Retina (tissue), 1 donor: Measurements from ENCODE around the gene KRTDAP.
A peak's percentile ranks its signal among the peaks of the same experiment; 100 is the strongest.

Experiments
- DNase-seq: peaks from one replicate; pipeline ENCODE4 v3.0.0-alpha.2; 2016

Gene KRTDAP

DNA sequence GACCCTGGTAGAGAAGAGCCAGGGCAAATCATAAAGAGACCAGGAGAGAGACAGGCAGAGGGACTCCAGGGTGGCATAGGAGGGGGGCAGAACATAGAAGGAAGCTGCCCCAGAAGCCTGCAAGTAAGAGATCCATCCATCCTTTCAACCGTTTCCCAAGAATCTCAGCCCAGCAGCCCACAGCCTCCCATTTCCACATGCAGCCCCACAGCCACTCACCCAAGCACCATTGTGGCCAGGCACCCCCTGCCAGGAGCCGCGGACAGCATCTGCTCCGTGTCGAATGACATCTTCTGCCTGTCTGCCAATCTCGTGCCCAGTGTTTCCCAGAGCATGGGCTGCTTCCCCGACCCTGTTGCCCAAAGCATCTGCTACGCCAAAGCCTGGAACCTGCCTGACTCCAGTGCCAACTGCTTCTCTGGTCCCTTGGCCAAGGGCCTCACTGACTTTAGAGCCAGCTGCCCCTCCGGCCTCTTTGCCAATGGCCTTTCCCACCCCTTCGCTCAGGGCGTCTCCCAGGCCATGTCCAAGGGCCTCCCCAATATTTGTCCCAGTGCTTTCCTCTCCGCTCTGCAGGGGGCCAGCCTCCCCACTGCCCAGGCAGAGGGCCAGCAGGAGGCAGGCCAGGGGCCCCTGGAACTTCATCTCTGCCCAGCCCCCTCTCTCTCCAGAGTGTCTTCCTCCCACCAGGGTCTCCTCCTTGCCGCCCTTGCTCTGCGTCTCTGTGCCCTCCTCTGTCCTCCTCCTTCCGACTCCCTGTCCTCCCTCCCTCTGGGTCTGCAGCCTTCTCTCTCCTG, 22.8 kb upstream of the KRTDAP start:
- no peak for DNase-seq

DNA sequence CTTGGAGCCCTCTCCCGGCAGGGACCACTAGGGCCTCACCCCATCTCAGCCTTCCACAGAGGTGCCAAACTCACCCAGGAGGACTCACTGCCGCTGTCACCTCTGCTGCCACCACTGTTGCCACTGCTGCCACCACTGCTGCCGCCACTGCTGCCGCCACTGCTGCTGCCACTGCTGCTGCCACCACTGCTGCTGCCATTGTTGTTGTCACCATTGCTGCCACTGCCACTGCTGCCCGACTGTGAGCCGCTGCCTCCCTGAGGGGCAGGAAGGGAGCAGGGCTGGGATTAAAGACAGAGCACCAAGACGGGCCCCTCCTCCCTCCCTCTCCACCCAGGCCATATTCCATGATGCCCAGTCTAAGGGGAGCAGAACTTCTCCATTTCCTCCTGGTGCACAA, 21.1 kb upstream of the KRTDAP start:
- no peak for DNase-seq

DNA sequence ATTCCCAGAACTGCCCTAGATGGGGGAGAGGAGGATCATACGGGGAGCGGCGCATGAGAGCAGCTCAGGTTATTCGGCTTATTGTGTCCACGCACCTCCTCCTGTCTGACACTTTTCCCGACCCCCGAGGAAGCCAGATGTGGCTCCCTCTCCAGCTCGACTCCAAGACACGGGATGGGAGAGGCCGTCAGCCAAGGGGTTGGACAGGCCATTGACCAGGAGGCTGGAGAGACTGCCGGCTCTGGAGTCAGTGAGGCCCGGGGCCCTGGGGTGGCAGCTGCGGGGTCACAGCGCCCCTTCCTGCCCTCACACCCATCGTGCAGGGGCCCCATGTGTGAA, 20.3 kb upstream of the KRTDAP start:
- no peak for DNase-seq

DNA sequence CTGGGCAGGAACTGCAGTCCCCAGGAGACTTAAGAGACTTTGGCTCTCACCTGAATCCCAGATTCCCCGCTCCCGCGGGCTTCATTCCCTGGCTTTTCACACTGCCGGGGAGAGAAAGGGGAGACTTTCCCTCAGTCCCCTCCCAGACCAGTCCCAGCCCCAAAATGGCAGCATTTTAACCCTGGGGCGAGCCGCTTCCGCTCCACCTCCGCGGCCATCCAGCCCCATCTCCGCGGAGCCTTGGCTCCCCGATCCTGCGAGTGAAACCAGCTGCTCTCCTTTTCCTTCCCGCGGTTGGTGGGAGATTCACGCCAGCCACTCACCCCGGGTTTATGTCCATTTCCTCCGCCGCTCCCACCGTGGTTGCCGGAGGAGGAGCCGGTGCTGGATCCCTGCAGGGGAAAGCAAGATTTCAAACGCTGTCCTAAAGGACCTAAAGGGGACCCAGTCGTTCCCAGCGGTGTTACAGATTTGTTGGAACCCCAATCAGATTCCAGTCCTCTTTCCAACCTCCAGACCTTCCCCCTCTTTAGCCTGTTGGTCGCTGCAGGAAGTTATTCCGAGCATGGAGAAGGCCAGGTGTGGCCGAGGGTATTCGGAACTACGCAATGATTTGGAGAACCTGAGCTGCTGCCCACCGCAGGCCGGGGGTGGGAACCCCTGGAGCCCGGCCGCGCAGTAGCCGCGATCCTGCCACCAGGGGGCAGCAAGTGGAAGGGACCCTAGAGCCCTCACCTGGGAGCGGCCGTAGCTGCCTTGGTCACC, 19.8 kb upstream of the KRTDAP start:
- DNase-seq: peak; percentile 83

DNA sequence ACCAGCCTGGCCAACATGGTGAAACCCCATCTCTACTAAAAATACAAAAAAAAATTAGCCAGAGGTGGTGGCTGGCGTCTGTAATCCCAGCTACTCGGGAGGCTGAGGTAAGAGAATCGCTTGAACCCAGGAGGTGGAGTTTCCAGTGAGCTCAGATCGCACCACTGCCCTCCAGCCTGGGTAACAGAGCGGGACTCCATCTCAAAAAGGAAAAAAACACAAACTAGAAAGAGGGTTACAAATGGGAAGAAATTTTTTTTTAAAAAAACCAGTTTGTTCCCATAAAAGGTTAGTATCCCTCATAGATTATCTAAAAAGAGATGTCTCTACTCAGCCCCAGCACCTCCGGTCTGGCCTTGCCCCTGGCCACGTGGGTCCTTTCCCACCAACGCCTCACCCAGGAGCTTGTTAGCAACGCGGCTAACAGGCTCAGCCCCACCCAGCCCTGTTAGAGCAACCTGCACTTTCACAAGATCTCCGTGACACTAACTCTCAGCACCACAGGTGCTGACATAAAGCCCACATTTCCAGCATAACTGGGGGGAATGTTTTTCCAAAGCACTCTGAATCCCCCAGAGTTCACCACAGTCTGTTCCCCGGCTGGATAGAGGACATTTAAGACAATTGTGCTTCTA, 18.9 kb upstream of the KRTDAP start:
- no peak for DNase-seq

DNA sequence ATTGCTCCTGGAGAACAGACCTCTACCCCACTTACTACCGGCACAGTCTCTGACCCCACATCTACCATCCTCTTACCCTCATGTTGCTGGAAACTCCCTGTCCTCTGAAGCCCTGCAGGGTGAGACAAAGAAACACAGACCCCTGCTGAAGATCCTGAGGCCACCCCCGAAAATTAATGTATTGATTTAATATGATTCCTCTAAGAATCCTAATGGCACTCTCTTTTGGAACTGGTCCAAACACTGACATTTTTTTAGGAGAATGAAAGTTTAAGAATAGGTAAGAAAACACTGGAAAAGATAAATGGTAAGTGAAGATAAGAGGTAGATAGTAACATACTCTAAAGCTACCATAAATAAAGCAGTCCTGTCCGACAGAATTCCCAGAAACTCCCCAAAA, 17.9 kb upstream of the KRTDAP start:
- DNase-seq: no peak

DNA sequence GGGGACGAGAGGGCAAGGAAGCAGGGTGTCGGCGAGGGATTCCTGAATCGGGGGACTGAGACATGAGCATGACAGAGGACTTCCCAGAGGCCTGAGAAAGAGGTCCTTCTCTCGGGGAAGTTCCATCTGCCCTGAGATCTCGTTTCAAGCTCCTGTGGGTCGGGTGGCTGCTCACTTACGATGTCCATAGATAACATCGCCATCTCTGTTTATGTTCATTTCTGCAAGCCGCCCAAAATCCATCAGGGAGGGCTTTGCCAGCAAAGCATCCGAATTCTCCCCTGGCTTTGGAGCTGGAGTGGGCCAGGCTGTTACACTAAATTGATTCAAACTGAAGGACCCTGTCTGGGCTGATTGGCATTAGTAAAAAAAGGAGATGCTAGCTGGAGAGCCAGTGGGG, 17.3 kb upstream of the KRTDAP start:
- DNase-seq: no peak

DNA sequence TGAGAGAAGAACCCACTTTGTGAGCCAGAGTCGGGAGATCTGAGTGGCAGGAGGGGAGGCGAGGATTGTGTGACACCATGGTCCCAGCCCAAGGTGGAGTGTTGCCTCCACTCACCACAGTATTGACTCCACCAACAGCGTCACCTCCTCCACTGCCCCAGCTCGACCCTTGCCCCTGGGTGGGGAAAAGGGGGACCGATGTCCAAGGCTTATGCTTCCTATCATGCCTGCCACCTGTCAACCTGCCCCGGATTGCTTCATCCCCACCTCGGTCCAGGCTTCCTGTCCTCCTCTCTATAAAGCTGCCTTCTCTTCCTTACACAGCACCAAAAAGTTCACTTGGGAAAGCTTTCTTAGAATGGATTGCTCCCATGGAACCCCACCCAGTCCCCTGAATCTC, 15.7 kb upstream of the KRTDAP start:
- no peak for DNase-seq

DNA sequence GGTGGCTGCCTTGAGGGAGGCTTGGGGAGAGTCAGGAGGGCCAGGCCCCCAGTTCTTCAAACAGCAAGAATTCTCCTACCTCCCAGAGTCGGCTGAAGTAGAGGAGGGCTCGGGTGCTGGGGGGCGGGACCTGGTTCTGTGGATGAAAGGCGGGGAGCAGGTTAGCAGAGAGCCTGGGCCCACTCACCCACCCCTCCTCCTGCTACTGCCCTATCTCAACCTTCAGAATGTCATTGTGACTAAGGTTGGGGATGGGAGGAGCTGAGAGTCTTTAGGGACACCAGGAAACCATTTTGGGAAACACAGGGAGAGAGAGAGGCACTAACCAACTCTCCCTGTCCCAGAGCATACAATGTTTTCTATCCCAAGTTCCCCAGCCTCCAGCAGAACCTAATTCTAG, 12.5 kb upstream of the KRTDAP start:
- no peak for DNase-seq

DNA sequence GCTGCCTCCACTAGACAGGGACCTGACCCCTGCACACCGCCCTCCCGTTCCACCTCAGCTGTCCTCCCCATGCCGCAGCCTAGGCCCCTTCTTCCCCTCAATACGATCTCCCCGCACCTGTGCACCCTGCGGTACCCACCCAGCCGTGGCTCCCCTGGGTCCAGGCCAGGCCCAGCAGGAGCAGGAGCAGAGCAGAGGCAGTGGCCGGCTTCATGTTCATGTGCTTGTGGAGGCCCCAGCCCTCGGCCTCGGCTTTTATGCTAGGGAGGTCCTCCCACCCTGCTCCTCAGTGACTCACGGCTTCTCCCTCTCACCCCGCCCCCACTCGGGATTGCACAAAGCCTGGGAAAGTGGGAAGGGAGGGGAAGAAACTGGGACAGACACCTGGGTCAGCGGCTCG, 11.4 kb upstream of the KRTDAP start:
- no peak for DNase-seq

DNA sequence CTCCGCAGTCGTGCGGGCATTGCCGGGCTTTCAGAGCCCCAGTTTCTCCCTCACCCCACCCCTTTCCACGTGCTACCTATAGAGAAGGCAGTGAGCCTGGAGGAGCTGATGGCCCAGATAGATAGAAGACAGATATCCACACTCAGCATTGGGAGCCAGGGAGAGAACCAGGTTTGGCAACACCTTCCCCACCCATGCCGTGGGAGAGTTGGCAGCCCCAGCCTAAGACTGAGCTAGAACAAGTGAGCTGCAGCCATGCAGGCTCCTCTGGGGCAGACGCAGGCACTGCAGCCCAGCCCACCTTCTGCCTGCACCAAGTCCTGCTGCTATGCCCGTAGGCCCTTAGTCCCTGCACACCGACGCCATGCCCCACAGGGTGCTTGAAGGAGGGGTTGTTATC, 10.3 kb upstream of the KRTDAP start:
- no peak for DNase-seq

DNA sequence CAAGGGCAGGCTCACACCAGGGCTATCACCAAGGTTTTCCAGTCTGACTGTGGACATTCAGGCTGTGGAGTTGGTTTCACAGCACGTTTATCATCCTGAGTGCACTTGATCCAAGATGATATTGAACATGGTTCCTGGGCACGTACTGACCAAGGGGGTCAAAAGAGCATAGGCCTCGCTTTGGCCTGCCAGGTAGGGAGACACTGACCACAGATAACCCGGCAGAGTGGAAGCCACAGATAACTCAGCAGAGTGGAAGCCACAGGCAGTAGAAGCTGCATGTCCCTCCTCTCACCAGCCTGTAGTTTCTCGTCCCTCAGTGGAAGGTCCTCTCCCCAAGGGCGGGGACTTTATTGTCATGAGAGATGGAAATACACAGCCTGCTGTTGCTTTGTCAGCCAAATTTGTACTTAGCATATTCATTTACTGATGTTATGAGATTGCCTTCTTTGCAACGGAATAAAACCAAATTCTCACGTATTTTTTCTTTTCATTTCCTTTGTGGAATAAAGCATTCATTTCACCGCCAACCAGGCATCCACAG, 8.8 kb upstream of the KRTDAP start:
- no peak for DNase-seq

DNA sequence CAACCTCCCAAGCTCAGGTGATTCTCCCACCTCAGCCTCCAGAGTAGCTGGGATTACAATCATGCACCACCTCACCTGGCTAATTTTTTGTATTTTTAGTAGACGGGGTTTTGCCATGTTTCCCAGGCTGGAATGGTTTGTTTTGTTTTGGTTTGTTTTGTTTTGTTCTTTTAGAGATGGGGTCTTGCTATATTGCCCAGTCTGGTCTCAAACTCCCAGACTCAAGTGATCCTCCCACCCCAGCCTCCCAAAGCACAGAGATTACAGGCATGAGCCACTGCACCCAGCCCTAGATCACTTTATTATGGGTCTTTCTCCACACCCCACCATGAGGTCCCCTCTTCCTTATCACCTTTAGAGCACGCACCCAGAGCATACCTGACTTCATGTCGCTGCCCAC, 8.0 kb upstream of the KRTDAP start:
- no peak for DNase-seq

DNA sequence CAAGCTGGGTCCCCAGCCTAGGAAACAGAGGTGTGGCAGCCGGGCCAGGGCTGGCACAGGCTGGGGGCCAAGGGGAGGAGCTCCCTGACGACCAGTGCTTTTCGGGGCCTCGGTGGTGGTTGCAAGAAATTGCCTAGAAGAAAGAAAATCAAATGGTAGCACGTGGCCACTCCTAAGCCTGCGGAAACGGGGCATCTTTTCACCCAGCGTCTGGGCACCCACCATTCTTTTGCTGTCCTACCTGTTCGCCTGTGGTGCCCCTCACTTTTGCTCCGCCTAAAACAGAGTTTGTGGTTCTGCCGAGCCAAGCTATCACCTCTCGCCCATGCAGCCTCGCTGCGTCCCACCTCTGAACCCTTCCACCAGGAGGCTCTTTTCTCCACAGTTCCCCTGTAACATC, 7.1 kb upstream of the KRTDAP start:
- no peak for DNase-seq

DNA sequence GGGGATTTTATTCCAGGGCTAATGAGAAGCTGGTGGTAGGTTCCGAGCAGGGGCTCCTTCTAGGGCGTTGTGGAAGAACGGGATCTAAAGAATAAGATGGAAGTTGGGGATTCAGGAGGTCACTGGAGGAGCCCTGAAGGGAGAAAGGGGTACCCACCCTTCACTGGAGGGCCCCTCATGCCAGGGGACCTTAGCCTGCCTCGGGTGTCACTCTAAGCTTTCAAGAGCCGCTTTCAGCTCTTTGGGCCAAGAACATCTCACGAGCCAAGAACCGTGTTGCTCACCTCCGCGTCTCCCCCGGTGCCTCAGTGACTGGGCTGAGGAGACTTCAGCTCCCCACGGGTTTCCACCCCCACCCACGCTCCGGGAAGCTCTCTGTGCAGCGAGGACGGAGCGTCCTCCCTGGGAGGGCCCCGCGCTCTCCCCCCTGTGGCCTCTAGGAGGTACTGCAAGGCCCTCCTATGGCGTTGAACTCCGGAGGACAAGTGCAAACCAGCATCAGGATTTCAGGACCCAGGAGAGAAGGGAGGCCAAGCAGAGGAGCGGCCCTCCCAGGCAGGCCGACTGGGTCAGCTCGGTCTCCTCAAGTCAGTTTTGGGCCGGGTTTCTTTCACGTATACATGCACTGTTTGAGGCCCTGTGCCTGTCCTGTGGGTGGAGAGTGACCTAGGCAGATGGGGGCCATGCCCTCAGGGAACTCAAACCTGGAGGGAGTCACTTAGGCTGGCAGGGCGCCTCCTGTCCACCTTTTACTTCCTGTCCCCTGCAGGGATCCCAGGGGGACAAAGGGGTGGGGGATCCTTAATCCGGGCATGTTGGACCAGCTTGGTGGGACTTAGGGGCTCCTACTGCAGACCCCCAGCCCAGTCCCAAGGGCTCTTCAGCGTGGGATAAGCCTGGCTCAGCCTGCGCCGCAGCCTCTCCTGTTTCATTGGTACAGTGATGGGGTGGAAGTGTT, 5.1 kb upstream of the KRTDAP start:
- peak; percentile 78 for DNase-seq

DNA sequence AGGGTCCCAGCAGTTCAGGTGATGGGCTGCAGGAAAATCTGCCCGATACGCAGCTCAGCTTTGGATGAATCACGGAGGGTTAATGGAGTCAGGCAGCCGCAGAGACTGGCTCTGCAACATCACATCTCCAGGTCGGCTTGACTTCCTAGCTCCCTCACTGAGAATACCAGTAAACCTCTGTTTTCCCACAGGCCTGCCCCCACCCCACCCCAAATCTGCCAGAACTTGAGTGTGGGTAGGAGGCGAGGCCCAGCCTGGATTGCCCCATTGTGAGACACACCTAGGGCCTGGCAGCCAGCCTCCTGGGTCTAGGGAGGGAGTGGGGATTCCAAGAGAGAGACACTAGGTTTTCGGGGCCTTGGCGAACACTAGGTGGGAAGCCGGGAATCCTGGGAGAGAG, 3.7 kb upstream of the KRTDAP start:
- DNase-seq: no peak

DNA sequence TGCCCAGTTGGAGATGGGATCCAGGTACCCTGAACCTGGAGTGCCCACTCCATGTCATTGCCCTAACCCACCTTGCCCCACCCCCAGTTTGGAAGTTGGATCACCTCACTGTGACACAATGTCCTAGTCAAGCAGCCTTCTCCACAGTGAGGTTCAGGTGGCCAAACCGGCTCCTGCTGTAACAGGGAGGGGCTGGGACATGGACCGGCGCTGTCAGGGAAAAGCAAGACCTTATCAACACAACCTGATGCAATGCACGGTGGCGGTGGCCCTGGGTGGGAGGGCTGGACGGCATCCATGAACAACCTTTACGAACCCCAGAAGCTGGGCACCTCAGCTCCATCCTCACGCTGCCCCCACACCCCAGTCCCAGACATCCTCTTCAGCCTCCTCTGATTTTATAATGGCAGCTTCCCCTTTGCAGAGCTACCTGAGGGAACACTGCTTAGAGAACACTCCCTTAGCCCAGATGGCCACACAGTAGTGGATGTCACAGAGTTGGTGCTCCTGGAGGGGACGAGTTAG, 1.6 kb upstream of the KRTDAP start:
- DNase-seq: no peak

DNA sequence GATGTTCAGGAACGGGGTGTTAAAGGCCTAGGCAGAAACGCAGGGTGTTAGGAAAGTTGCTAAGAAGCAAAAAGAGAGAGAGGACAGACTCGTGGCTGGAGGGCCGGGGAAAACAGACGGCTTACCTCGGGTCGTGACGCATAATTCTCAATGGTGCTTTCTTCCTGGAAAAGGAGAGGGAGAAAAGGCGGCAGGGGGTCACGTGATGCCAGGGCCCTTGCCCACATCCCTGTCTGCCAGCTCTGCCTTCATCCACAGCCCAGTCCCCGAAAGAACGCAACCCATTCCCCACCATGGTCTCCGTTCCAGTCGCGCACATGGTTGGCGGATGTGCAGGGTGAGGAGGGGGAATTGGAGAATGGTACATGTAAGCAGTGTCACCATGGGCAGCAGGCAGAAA, 1.6 kb downstream of the KRTDAP start:
- no peak for DNase-seq

DNA sequence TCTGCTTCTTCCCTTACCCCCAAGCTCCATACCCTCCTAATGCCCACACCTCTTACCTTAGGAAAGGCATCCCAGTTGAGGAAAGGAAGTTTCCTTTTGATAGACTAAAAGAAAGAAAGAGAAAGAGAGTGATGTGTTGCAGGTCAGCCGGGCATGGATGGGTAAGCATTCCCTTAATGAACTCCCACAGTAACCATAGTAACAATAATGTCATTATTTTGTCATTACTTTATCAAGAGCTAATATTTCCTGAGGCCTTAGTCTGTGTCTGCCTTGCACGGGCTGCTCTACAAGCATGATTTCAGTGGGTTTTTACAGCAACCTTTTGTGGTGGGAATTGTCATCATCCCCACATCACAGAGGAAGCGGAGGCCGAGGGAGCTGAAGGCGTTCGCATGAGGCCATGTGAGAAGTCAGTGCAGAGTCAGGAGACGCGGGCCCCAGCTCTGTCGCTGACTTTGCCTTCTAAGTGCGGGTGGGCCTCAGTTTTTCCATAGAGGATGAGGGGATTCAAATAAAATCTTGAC, 2.5 kb downstream of the KRTDAP start:
- no peak for DNase-seq

DNA sequence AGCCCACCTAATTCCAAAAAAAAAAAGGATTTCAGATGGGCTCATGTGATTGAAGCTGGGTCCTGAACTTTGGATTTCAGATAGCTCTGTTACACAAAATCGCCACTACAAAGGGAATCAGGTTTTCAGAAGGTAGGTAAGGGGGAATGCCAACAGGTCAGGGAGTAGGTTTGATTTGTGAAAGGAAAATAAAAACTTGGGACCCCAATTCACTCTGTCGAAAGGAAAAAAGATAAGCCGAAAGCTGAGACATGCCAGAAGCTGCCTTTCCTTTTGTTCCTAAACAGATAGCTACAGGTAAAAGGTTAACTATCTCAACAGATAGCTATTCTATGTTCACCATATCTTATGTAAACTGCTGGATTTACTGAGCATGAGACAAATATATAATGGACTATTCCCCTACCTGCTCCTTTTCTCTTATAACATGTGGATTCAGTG, 4.0 kb downstream of the KRTDAP start:
- no peak for DNase-seq

DNA sequence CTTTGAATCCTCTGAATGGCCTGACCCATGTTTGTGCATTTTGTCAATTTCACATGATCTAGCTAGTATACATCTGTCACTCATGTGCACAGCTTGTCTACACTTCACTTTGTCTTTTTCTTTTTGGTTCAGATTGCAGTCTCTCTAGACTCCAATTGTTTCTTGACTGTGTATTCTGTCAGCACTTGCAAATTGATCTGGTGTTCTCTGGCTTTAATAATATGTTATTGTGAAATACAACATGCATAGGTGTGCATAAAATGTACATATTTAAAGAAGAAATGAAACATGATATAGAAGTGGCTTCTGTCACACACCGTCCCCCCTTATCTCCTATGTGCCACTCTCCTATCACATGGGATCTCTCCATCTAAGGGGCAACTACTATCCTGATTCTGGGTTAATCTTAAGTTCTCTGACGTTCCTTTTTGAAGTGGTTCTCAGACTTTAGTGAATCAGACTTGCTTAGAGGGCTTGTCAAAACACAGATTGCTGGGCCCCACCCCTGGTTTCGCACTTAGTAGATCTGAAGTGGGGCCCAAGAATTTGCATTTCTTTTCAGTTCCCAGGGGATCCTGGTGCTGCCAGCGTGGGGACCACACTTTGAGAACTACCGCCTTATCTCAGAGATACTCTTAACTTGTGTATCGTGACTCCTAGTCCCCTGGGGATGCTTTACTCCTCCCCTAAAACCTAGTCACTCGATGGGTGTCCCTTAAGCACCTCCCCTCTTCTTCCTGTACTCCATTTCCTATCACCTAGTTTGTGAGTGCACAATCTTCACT, 5.8 kb downstream of the KRTDAP start:
- no peak for DNase-seq
